Neural cell (in vitro differentiated cells): ENCODE results near the gene CHI3L1. TPM values are rescaled to one million over a fixed set of nuclear protein-coding genes. Genes with fewer than 3 reads are reported as not detected.

Experiments
- H2AFZ ChIP-seq: fragments of 200-600, 300-800 bp; sonication (generic), shearing (Covaris generic); 2 replicates; pipeline ENCODE4 v1.6.0; 2014; ENCODE audit warnings: low read depth, mild to moderate bottlenecking, antibody characterized with exemption, low read length, moderate library complexity
- H3F3A ChIP-seq: fragments of 200-600 bp; shearing (Covaris generic); 2 replicates; pipeline ENCODE4 v1.6.1; 2016; ENCODE audit warnings: mild to moderate bottlenecking, moderate library complexity, mixed read lengths, antibody characterized with exemption, low read length; ENCODE audit not compliant: insufficient read depth, poor library complexity, severe bottlenecking
- H3K27ac ChIP-seq: fragments of 200-600, 300-800 bp; sonication (generic), shearing (Covaris generic); 2 replicates; pipeline ENCODE4 v1.5.1; 2014; ENCODE audit warnings: mild to moderate bottlenecking, low read length, moderate library complexity
- H3K27me3 ChIP-seq: fragments of 300-800, 200-600 bp; sonication (generic), shearing (Covaris generic); 2 replicates; pipeline ENCODE4 v1.6.0; 2014; ENCODE audit warnings: mild to moderate bottlenecking, low read depth, low read length, moderate library complexity; ENCODE audit not compliant: insufficient read depth
- H3K36me3 ChIP-seq: fragments of 300-800, 200-600 bp; sonication (generic), shearing (Covaris generic); 2 replicates; pipeline ENCODE4 v1.5.1; 2014; ENCODE audit warnings: mild to moderate bottlenecking, antibody characterized with exemption, low read length, moderate library complexity; ENCODE audit not compliant: insufficient read depth
- H3K4me2 ChIP-seq: fragments of 300-800, 200-600 bp; sonication (generic), shearing (Covaris generic); 2 replicates; pipeline ENCODE4 v1.6.0; 2014; ENCODE audit warnings: mild to moderate bottlenecking, low read length
- H3K4me3 ChIP-seq: fragments of 300-800, 200-600 bp; sonication (generic), shearing (Covaris generic); 2 replicates; pipeline ENCODE4 v1.5.1; 2014; ENCODE audit warnings: mild to moderate bottlenecking, low read length, moderate library complexity
- H3K79me2 ChIP-seq: fragments of 200-600 bp; shearing (Covaris generic); replicated peaks from 2 replicates; pipeline ENCODE4 v1.6.0; 2014; ENCODE audit warnings: mild to moderate bottlenecking, low read length, moderate library complexity; ENCODE audit not compliant: insufficient read depth
- H3K9ac ChIP-seq: fragments of 300-800, 200-600 bp; sonication (generic), shearing (Covaris generic); 2 replicates; pipeline ENCODE4 v1.6.1; 2016; ENCODE audit warnings: mild to moderate bottlenecking, low read length, mixed read lengths
- H3K9me2 ChIP-seq: fragments of 200-600 bp; shearing (Covaris generic); 2 replicates; pipeline ENCODE4 v1.6.1; 2016; ENCODE audit warnings: mild to moderate bottlenecking, low read length, mixed read lengths; ENCODE audit not compliant: insufficient read depth
- H3K9me3 ChIP-seq: fragments of 200-600, 300-800 bp; sonication (generic), shearing (Covaris generic); 2 replicates; pipeline ENCODE4 v1.6.1; 2016; ENCODE audit warnings: mild to moderate bottlenecking, mixed run types, low read length, moderate library complexity, mixed read lengths
- H4K20me1 ChIP-seq: fragments of 200-600 bp; shearing (Covaris generic); 2 replicates; pipeline ENCODE4 v1.6.1; 2016; ENCODE audit warnings: mild to moderate bottlenecking, mixed run types; ENCODE audit not compliant: insufficient read depth
- EP300 ChIP-seq: fragments of 450-650 bp; conservative IDR thresholded peaks from 2 replicates; pipeline ENCODE4 v1.6.1; 2014; ENCODE audit warnings: antibody characterized with exemption, mild to moderate bottlenecking, moderate library complexity; ENCODE audit not compliant: poor library complexity, severe bottlenecking
- EZH2 ChIP-seq: fragments of 200-600, 300-800 bp; shearing (Covaris generic), sonication (generic); IDR thresholded peaks from 2 replicates; pipeline ENCODE4 v1.6.1; 2014; ENCODE audit warnings: antibody characterized with exemption, low read length, borderline replicate concordance, mild to moderate bottlenecking; ENCODE audit not compliant: insufficient read depth, poor library complexity, severe bottlenecking
- MXI1 ChIP-seq: fragments of 450-650 bp; conservative IDR thresholded peaks from 2 replicates; pipeline ENCODE4 v1.6.1; 2014; ENCODE audit warnings: antibody characterized with exemption, mild to moderate bottlenecking; ENCODE audit not compliant: poor library complexity, severe bottlenecking
- POLR2AphosphoS5 ChIP-seq: IDR thresholded peaks from 2 replicates; pipeline ENCODE4 v1.6.1; 2012
- RAD21 ChIP-seq: fragments of 450-650 bp; conservative IDR thresholded peaks from 2 replicates; pipeline ENCODE4 v1.6.1; 2014; ENCODE audit warnings: antibody characterized with exemption, mild to moderate bottlenecking, moderate library complexity
- SMC3 ChIP-seq: fragments of 450-650 bp; conservative IDR thresholded peaks from 2 replicates; pipeline ENCODE4 v1.6.1; 2014; ENCODE audit warnings: antibody characterized with exemption, mild to moderate bottlenecking, moderate library complexity; ENCODE audit not compliant: poor library complexity
- TAF1 ChIP-seq: IDR thresholded peaks from 2 replicates; pipeline ENCODE4 v1.6.1; 2012; ENCODE audit warnings: low read depth
- polyA plus RNA-seq: library from polyadenylated mRNA; depleted of rRNA; stranded (reverse); fragments of >200 nt; gene quantifications from 2 replicates; pipeline ENCODE4 v1.2.3, GENCODE V29; 2014
- TF ChIP-seq, protein P1 (sequence below): IDR thresholded peaks from 2 replicates; pipeline ENCODE4 v1.6.1; 2012; ENCODE audit warnings: borderline replicate concordance
- TF ChIP-seq, protein P2 (sequence below): fragments of 450-650 bp; IDR thresholded peaks from 2 replicates; pipeline ENCODE4 v1.5.1; 2014; ENCODE audit warnings: antibody characterized with exemption, mild to moderate bottlenecking, moderate library complexity; ENCODE audit not compliant: poor library complexity, severe bottlenecking

Gene CHI3L1
- polyA plus RNA-seq, 1 donor from 2014 or later, result not detected

DNA sequence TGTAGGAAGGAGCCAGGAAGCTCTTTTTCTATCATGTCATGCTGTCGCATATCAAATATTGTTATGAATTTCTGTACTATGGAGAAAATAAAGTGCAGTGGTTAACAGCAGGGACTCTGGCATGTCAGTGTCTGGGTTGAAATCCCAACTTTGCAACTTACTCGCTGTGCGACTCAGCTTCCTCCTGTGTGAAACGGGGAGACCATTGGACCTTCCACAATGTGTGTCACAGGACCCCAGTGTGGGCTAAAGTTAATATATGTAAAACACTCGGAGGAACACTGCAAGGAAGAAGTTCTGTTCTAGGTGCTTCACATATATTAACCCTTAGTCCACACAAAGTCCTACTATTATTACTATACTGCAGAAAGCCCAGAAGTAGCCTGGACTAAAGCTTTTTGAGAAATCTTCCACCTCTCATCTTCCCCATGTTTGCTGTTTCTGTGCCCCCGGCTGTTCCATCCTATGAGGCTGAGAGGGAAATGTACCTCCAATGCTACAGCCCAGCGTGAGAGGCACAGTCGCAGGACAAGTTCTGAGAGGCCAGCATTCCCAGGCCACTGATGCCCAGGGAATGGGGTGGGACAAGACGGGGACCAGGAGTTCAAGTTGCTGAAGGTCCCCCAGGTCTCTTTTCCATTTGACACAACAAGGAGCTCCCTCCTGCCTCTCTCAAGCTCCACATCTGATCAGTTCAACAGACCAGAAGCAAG, 41.0 kb upstream of the CHI3L1 start:
- TF ChIP-seq EZH2, result no peak
- TF ChIP-seq RAD21, result no peak
- TF ChIP-seq, protein P1, sequence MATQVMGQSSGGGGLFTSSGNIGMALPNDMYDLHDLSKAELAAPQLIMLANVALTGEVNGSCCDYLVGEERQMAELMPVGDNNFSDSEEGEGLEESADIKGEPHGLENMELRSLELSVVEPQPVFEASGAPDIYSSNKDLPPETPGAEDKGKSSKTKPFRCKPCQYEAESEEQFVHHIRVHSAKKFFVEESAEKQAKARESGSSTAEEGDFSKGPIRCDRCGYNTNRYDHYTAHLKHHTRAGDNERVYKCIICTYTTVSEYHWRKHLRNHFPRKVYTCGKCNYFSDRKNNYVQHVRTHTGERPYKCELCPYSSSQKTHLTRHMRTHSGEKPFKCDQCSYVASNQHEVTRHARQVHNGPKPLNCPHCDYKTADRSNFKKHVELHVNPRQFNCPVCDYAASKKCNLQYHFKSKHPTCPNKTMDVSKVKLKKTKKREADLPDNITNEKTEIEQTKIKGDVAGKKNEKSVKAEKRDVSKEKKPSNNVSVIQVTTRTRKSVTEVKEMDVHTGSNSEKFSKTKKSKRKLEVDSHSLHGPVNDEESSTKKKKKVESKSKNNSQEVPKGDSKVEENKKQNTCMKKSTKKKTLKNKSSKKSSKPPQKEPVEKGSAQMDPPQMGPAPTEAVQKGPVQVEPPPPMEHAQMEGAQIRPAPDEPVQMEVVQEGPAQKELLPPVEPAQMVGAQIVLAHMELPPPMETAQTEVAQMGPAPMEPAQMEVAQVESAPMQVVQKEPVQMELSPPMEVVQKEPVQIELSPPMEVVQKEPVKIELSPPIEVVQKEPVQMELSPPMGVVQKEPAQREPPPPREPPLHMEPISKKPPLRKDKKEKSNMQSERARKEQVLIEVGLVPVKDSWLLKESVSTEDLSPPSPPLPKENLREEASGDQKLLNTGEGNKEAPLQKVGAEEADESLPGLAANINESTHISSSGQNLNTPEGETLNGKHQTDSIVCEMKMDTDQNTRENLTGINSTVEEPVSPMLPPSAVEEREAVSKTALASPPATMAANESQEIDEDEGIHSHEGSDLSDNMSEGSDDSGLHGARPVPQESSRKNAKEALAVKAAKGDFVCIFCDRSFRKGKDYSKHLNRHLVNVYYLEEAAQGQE, result no peak
- TF ChIP-seq POLR2AphosphoS5, result no peak
- no peak for TF ChIP-seq TAF1
- TF ChIP-seq SMC3, result no peak
- no peak for TF ChIP-seq EP300
- TF ChIP-seq, protein P2, sequence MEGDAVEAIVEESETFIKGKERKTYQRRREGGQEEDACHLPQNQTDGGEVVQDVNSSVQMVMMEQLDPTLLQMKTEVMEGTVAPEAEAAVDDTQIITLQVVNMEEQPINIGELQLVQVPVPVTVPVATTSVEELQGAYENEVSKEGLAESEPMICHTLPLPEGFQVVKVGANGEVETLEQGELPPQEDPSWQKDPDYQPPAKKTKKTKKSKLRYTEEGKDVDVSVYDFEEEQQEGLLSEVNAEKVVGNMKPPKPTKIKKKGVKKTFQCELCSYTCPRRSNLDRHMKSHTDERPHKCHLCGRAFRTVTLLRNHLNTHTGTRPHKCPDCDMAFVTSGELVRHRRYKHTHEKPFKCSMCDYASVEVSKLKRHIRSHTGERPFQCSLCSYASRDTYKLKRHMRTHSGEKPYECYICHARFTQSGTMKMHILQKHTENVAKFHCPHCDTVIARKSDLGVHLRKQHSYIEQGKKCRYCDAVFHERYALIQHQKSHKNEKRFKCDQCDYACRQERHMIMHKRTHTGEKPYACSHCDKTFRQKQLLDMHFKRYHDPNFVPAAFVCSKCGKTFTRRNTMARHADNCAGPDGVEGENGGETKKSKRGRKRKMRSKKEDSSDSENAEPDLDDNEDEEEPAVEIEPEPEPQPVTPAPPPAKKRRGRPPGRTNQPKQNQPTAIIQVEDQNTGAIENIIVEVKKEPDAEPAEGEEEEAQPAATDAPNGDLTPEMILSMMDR, result no peak
- no peak for TF ChIP-seq MXI1
- H3K36me3 ChIP-seq, result no peaks in the 10 kb centered on the region
- no peaks in the 10 kb centered on the region for H3K9me3 ChIP-seq
- H3K9me2 ChIP-seq, result no peaks in the 10 kb centered on the region
- H2AFZ ChIP-seq, result no peak overlapping the region
- no peak overlapping the region for H3K27ac ChIP-seq
- H3K4me3 ChIP-seq, result no peak overlapping the region
- H3K4me2 ChIP-seq, result no peak overlapping the region
- no peak overlapping the region for H3K9ac ChIP-seq
- H4K20me1 ChIP-seq, result no peaks in the 10 kb centered on the region
- H3K79me2 ChIP-seq, result no peaks in the 10 kb centered on the region
- H3K27me3 ChIP-seq, result no peaks in the 10 kb centered on the region
- H3F3A ChIP-seq, result no peaks in the 10 kb centered on the region

DNA sequence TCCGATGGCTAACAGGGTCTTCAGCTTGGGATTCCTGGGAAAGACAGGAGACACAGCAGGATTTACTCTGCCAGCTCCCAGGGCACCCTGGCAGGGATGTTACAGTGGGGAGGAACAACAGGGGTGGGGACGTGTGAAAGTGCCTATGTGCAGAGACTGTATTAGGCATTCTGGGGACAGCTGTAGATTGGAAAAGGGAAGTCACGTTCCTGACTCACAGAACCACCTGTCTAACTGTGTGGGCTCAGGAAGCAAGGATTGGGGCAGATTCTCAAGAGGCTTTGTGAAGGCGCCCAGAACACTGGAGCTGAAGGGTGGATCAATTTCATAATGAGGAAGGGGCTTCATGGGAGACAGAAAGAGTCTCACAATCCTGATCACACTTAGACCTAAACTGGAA, 38.6 kb upstream of the CHI3L1 start:
- no peaks in the 10 kb centered on the region for H3K27me3 ChIP-seq
- no peaks in the 10 kb centered on the region for H3K36me3 ChIP-seq
- no peak for TF ChIP-seq EZH2
- H3K4me3 ChIP-seq, result no peak overlapping the region
- H2AFZ ChIP-seq, result no peak overlapping the region
- H3K9ac ChIP-seq, result no peak overlapping the region
- H3K4me2 ChIP-seq, result no peak overlapping the region
- no peaks in the 10 kb centered on the region for H3F3A ChIP-seq
- H4K20me1 ChIP-seq, result no peaks in the 10 kb centered on the region
- H3K9me3 ChIP-seq, result no peaks in the 10 kb centered on the region
- H3K79me2 ChIP-seq, result no peaks in the 10 kb centered on the region
- no peaks in the 10 kb centered on the region for H3K9me2 ChIP-seq
- H3K27ac ChIP-seq, result no peak overlapping the region
